ENCODE measurements around the gene PRRC2A. TPM values are rescaled to one million over a fixed set of nuclear protein-coding genes. Genes with fewer than 3 reads are reported as not detected.

Gene PRRC2A
- 151 and 235 TPM in 2 replicates for total RNA-seq (ENCODE audit: low replicate concordance)
- long read RNA-seq: 0 reads

- DNase-seq (ENCODE audit: extremely low spot score, unreplicated experiment): peak; percentile 95
- H3K36me3 Mint-ChIP-seq: peaks cover 17% of the 10 kb centered on the region
- no peaks in the 10 kb centered on the region for H3K9me3 Mint-ChIP-seq
- peaks cover 30% of the 10 kb centered on the region for H3K4me1 Mint-ChIP-seq (ENCODE audit: unreplicated experiment)
- no peak for TF ChIP-seq CTCF (conservative IDR thresholded peaks at IDR 0.05)
- H3K27ac Mint-ChIP-seq: peak within 1 kb of the TSS; percentile 100
- no peaks in the 10 kb centered on the region for H3K27me3 Mint-ChIP-seq
- H3K4me3 Mint-ChIP-seq: peak within 1 kb of the TSS; percentile 93
Observed at GRCh38 chr6:31620586-31621319, at the start of gene PRRC2A. PRRC2A (plus strand) TSS chr6:31620715; CDS start chr6:31622790, 2,075 bp downstream.

GRCh38 chr6:31572041-31572911, 48.2 kb upstream of the PRRC2A start, which contains the start of gene LTA:
LTA (plus strand) TSS chr6:31572289; CDS start chr6:31572743, 454 bp downstream.
- H3K27me3 Mint-ChIP-seq: peaks cover 46% of the 10 kb centered on the region
- H3K36me3 Mint-ChIP-seq: no peaks in the 10 kb centered on the region
- no peak within 1 kb of the TSS for H3K4me3 Mint-ChIP-seq
- H3K9me3 Mint-ChIP-seq: no peaks in the 10 kb centered on the region
- H3K4me1 Mint-ChIP-seq (ENCODE audit: unreplicated experiment): peaks cover 5% of the 10 kb centered on the region
- no peak for DNase-seq (ENCODE audit: extremely low spot score, unreplicated experiment)
- H3K27ac Mint-ChIP-seq: no peak within 1 kb of the TSS
- TF ChIP-seq CTCF (conservative IDR thresholded peaks at IDR 0.05): no peak

- Mint-ChIP-seq H3K36me3 (no peaks in the 10 kb centered on the region), H3K9me3 (no peaks in the 10 kb centered on the region), H3K27me3 (peaks cover 39% of the 10 kb centered on the region), H3K4me3 (no peak overlapping the region), H3K27ac (no peak overlapping the region), H3K4me1 (ENCODE audit: unreplicated experiment) (no peaks in the 10 kb centered on the region)
- TF ChIP-seq CTCF (conservative IDR thresholded peaks at IDR 0.05): no peak
- no peak for DNase-seq (ENCODE audit: extremely low spot score, unreplicated experiment)
Observed at GRCh38 chr6:31573239-31574105, 47.0 kb upstream of the PRRC2A start.

- Mint-ChIP-seq H3K4me1 (ENCODE audit: unreplicated experiment) (no peaks in the 10 kb centered on the region), H3K27ac (no peak overlapping the region), H3K4me3 (no peak overlapping the region), H3K36me3 (no peaks in the 10 kb centered on the region), H3K27me3 (peaks cover 32% of the 10 kb centered on the region), H3K9me3 (no peaks in the 10 kb centered on the region)
- DNase-seq (ENCODE audit: extremely low spot score, unreplicated experiment): no peak
- no peak for TF ChIP-seq CTCF (conservative IDR thresholded peaks at IDR 0.05)
Observed at GRCh38 chr6:31574106-31575061, 46.1 kb upstream of the PRRC2A start.

Data from type B pancreatic cell (in vitro differentiated cells).